Stromal cell of bone marrow (primary cell): ENCODE data around the gene TIPARP.

Source experiments
- DNase-seq: peaks from one replicate; pipeline ENCODE4 v3.0.0-alpha.2; 2012; ENCODE audit warnings: low read depth

The TIPARP gene

GRCh38 chr3:156674046-156674910 lies at the start of gene TIPARP:
Gene TIPARP, plus strand, starts transcription at chr3:156674590. Its CDS starts 3,108 bp downstream, at chr3:156677698.
- DNase-seq: peak; percentile 95

GRCh38 chr3:156626104-156626503 lies 48.3 kb upstream of the TIPARP start:
- no peak for DNase-seq

GRCh38 chr3:156627946-156628569 lies 46.3 kb upstream of the TIPARP start:
- DNase-seq: no peak

- no peak for DNase-seq
Observed at GRCh38 chr3:156628836-156629618, 45.4 kb upstream of the TIPARP start.

GRCh38 chr3:156630081-156630772 lies 44.2 kb upstream of the TIPARP start:
- DNase-seq: no peak

- DNase-seq: no peak
Observed at GRCh38 chr3:156630773-156631093, 43.7 kb upstream of the TIPARP start.

- DNase-seq: no peak
Observed at GRCh38 chr3:156631323-156631722, 43.1 kb upstream of the TIPARP start.

- DNase-seq: no peak
Observed at GRCh38 chr3:156632601-156633000, 41.8 kb upstream of the TIPARP start.

- DNase-seq: no peak
Observed at GRCh38 chr3:156633335-156633734, 41.1 kb upstream of the TIPARP start.

- no peak for DNase-seq
Observed at GRCh38 chr3:156635034-156635433, 39.4 kb upstream of the TIPARP start.

GRCh38 chr3:156635973-156636372 lies 38.4 kb upstream of the TIPARP start:
- DNase-seq: no peak

GRCh38 chr3:156637480-156638022 lies 36.8 kb upstream of the TIPARP start:
- DNase-seq: no peak

GRCh38 chr3:156638271-156638670 lies 36.1 kb upstream of the TIPARP start:
- no peak for DNase-seq

GRCh38 chr3:156639414-156640023 lies 34.9 kb upstream of the TIPARP start:
- DNase-seq: no peak

GRCh38 chr3:156641618-156641975 lies 32.8 kb upstream of the TIPARP start:
- no peak for DNase-seq

- no peak for DNase-seq
Observed at GRCh38 chr3:156642750-156643728, 31.4 kb upstream of the TIPARP start.

GRCh38 chr3:156643729-156644389 lies 30.5 kb upstream of the TIPARP start:
- no peak for DNase-seq

- no peak for DNase-seq
Observed at GRCh38 chr3:156644958-156645357, 29.4 kb upstream of the TIPARP start.

- DNase-seq: no peak
Observed at GRCh38 chr3:156646958-156647357, 27.4 kb upstream of the TIPARP start.

GRCh38 chr3:156648086-156648485 lies 26.3 kb upstream of the TIPARP start:
- no peak for DNase-seq
